Vagina (tissue), 2 donors: Measurements from ENCODE around the gene S100P. TPM values are rescaled to one million over a fixed set of nuclear protein-coding genes. Genes with fewer than 3 reads are reported as not detected.

Source experiments
- DNase-seq, 2 donors: peaks; one replicate each; pipeline ENCODE4 v3.0.0-alpha.2; 2017; ENCODE audit errors: extremely low spot score in 2 of 2
- H3K27ac ChIP-seq: fragments of 200-600 bp; sonication (generic); one replicate; pipeline ENCODE4 v1.5.1; 2019
- H3K27me3 ChIP-seq: fragments of 200-600 bp; sonication (generic); one replicate; pipeline ENCODE4 v1.5.1; 2019
- H3K36me3 ChIP-seq, 2 donors: fragments of 200-600 bp; sonication (generic); one replicate each; pipeline ENCODE4 v1.5.1; 2017 to 2019
- H3K4me1 ChIP-seq: fragments of 200-600 bp; sonication (generic); one replicate; pipeline ENCODE4 v1.5.1; 2019
- H3K4me3 ChIP-seq, 2 donors: fragments of 200-600 bp; sonication (generic); 1 replicate in 1 of 2; 2 replicates in 1 of 2; pipeline ENCODE4 v1.5.1; 2016 to 2019
- H3K9me3 ChIP-seq: fragments of 200-600 bp; sonication (generic); one replicate; pipeline ENCODE4 v1.5.1; 2019
- POLR2A ChIP-seq, 2 donors: fragments of 450-650 bp; IDR thresholded peaks; one replicate each; pipeline ENCODE4 v1.6.1; 2017; ENCODE audit warnings: antibody characterized with exemption in 2 of 2, mild to moderate bottlenecking in 2 of 2, moderate library complexity in 2 of 2
- POLR2AphosphoS5 ChIP-seq, 2 donors: sonication (generic); formaldehyde crosslinking; IDR thresholded peaks; one replicate each; pipeline ENCODE4 v1.9.0; 2017; ENCODE audit warnings: antibody characterized with exemption in 2 of 2, mild to moderate bottlenecking in 2 of 2, low read depth in 1 of 2; ENCODE audit not compliant: insufficient read depth in 1 of 2
- intact Hi-C: fragments of 100-400 bp; cut with DNase I; formaldehyde crosslinking; loops from one replicate; pipeline ENCODE4 v1.15.1; 2023
- total RNA-seq: library from RNA; depleted of rRNA; stranded (reverse); fragments of >200 nt; gene quantifications from one replicate; pipeline ENCODE4 v1.2.3, GENCODE V29; 2016
- TF ChIP-seq, protein P1 (sequence below), 3 experiments: fragments of 450-650 bp in 2 of 3; fragments of 200-600 bp in 1 of 3; sonication (generic) in 1 of 3; IDR thresholded peaks; one replicate each; pipeline ENCODE4 v1.5.1; 2017 to 2019; ENCODE audit warnings: antibody characterized with exemption in 3 of 3, mild to moderate bottlenecking in 2 of 3, moderate library complexity in 2 of 3

The S100P gene
- total RNA-seq, 1 donor from 2014 or later = 18.2 TPM

GRCh38 chr4:6701371-6701770 is 7.7 kb downstream of the S100P start:
- H3K27ac ChIP-seq = no peak overlapping the region
- intact Hi-C loops = no loop called here
- TF ChIP-seq POLR2AphosphoS5 (IDR thresholded peaks at IDR 0.05; ENCODE audit: insufficient read depth in 1 of 2, low read depth in 1 of 2) = no peak
- TF ChIP-seq, protein P1, sequence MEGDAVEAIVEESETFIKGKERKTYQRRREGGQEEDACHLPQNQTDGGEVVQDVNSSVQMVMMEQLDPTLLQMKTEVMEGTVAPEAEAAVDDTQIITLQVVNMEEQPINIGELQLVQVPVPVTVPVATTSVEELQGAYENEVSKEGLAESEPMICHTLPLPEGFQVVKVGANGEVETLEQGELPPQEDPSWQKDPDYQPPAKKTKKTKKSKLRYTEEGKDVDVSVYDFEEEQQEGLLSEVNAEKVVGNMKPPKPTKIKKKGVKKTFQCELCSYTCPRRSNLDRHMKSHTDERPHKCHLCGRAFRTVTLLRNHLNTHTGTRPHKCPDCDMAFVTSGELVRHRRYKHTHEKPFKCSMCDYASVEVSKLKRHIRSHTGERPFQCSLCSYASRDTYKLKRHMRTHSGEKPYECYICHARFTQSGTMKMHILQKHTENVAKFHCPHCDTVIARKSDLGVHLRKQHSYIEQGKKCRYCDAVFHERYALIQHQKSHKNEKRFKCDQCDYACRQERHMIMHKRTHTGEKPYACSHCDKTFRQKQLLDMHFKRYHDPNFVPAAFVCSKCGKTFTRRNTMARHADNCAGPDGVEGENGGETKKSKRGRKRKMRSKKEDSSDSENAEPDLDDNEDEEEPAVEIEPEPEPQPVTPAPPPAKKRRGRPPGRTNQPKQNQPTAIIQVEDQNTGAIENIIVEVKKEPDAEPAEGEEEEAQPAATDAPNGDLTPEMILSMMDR (IDR thresholded peaks at IDR 0.05) = no peak
- TF ChIP-seq POLR2A (IDR thresholded peaks at IDR 0.05) = no peak
- H3K4me3 ChIP-seq = no peak overlapping the region
- H3K4me1 ChIP-seq = peaks cover 30% of the 10 kb centered on the region
- DNase-seq = no peak
- no peaks in the 10 kb centered on the region for H3K27me3 ChIP-seq
- no peaks in the 10 kb centered on the region for H3K36me3 ChIP-seq
- H3K9me3 ChIP-seq = no peaks in the 10 kb centered on the region

- no peaks in the 10 kb centered on the region for H3K27me3 ChIP-seq
- TF ChIP-seq, protein P1 (IDR thresholded peaks at IDR 0.05) = no peak
- TF ChIP-seq POLR2A (IDR thresholded peaks at IDR 0.05) = no peak
- TF ChIP-seq POLR2AphosphoS5 (IDR thresholded peaks at IDR 0.05; ENCODE audit: insufficient read depth in 1 of 2, low read depth in 1 of 2) = no peak
- H3K27ac ChIP-seq = no peak overlapping the region
- H3K9me3 ChIP-seq = no peaks in the 10 kb centered on the region
- no peak for DNase-seq
- no peak overlapping the region for H3K4me3 ChIP-seq
- H3K4me1 ChIP-seq = peaks cover 36% of the 10 kb centered on the region
- intact Hi-C loops = no loop called here
- no peaks in the 10 kb centered on the region for H3K36me3 ChIP-seq
Observed at GRCh38 chr4:6702761-6703160, 9.1 kb downstream of the S100P start.

DNA sequence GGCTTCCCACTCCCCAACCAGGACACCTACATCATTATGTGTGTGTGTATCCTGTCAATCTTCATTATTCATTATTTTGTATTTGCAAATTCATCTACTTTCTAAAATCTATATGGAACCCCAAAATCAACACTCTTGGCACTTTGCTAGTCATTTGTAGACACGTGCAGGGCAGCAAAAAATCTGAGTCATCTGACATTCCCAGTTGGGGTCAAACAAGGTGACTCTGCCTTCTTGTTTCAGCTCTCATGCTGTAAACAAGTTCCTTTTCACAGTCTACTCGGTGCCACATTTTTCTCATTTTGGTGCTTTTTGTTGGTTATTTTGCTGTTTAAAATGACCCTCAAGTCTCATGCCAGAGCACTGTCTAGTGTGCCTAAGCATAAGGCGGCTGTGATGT is 10.1 kb downstream of the S100P start:
- intact Hi-C loops = no loop called here
- H3K27ac ChIP-seq = no peak overlapping the region
- no peaks in the 10 kb centered on the region for H3K9me3 ChIP-seq
- peaks cover 47% of the 10 kb centered on the region for H3K4me1 ChIP-seq
- DNase-seq = no peak
- no peaks in the 10 kb centered on the region for H3K36me3 ChIP-seq
- H3K4me3 ChIP-seq = no peak overlapping the region
- TF ChIP-seq POLR2A (IDR thresholded peaks at IDR 0.05) (no peak), POLR2AphosphoS5 (IDR thresholded peaks at IDR 0.05; ENCODE audit: insufficient read depth in 1 of 2, low read depth in 1 of 2) (no peak)
- TF ChIP-seq, protein P1 (IDR thresholded peaks at IDR 0.05) = no peak
- H3K27me3 ChIP-seq = no peaks in the 10 kb centered on the region

GRCh38 chr4:6705646-6706045 is 12.0 kb downstream of the S100P start:
- intact Hi-C loops = no loop called here
- H3K4me3 ChIP-seq = no peak overlapping the region
- no peak for DNase-seq
- peaks cover 55% of the 10 kb centered on the region for H3K4me1 ChIP-seq
- H3K36me3 ChIP-seq = no peaks in the 10 kb centered on the region
- H3K27ac ChIP-seq = no peak overlapping the region
- TF ChIP-seq POLR2A (IDR thresholded peaks at IDR 0.05) = no peak
- TF ChIP-seq, protein P1 (IDR thresholded peaks at IDR 0.05) = no peak
- no peak for TF ChIP-seq POLR2AphosphoS5 (IDR thresholded peaks at IDR 0.05; ENCODE audit: insufficient read depth in 1 of 2, low read depth in 1 of 2)
- no peaks in the 10 kb centered on the region for H3K9me3 ChIP-seq
- H3K27me3 ChIP-seq = no peaks in the 10 kb centered on the region

DNA sequence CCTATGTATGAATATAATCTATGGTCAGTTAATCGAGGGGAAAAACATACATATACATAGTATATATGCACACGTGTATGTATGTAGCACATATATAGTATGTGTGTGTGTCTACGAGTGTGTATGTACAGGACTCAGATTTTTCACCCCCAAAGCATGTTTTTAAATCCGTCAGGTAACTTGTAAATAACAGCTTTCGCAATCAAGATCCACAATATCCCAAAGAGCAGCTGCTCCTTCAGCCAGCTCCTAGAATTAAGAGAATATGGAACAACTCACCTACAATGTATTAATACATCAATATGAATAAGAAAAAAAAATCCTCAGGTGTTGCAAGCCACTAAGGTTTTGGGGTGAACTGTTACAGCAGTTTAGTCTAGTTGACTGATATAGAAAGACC is 12.5 kb downstream of the S100P start:
- Histone ChIP-seq H3K4me1 (peaks cover 56% of the 10 kb centered on the region), H3K27ac (no peak overlapping the region), H3K36me3 (no peaks in the 10 kb centered on the region), H3K9me3 (no peaks in the 10 kb centered on the region), H3K27me3 (no peaks in the 10 kb centered on the region), H3K4me3 (no peak overlapping the region)
- intact Hi-C loops = no loop called here
- TF ChIP-seq, protein P1 (IDR thresholded peaks at IDR 0.05) = no peak
- TF ChIP-seq POLR2A (IDR thresholded peaks at IDR 0.05) = no peak
- no peak for TF ChIP-seq POLR2AphosphoS5 (IDR thresholded peaks at IDR 0.05; ENCODE audit: insufficient read depth in 1 of 2, low read depth in 1 of 2)
- no peak for DNase-seq
